Activated naive CD4-positive, alpha-beta T cell treated with anti-CD3 and anti-CD28 coated beads, Interleukin-2, amount 50 U/mL, for 24 hours (primary cell): ENCODE data around the gene TSHR.
"Not testable (repeated sequence)": the region's sequence is repeated elsewhere in the genome, so short reads cannot be mapped to it uniquely, and the experiment has no call there.

Source experiments
- H3K27ac Mint-ChIP-seq: one replicate; pipeline ENCODE4 v1.8.0; 2021; ENCODE audit warnings: mild to moderate bottlenecking, mixed read lengths
- H3K27me3 Mint-ChIP-seq: one replicate; pipeline ENCODE4 v1.8.0; 2021; ENCODE audit warnings: mixed read lengths
- H3K36me3 Mint-ChIP-seq: one replicate; pipeline ENCODE4 v1.8.0; 2021; ENCODE audit warnings: mixed read lengths
- H3K4me1 Mint-ChIP-seq: one replicate; pipeline ENCODE4 v1.8.0; 2021; ENCODE audit warnings: mixed read lengths
- H3K4me3 Mint-ChIP-seq: one replicate; pipeline ENCODE4 v1.8.0; 2021; ENCODE audit warnings: mild to moderate bottlenecking, mixed read lengths
- H3K9me3 Mint-ChIP-seq: one replicate; pipeline ENCODE4 v1.8.0; 2021; ENCODE audit warnings: mixed read lengths

TSHR gene

GRCh38 chr14:81113176-81113575 is 157.8 kb downstream of the TSHR start:
- no peaks in the 10 kb centered on the region for H3K27me3 Mint-ChIP-seq
- H3K4me3 Mint-ChIP-seq, result no peak overlapping the region
- no peaks in the 10 kb centered on the region for H3K9me3 Mint-ChIP-seq
- H3K4me1 Mint-ChIP-seq, result no peaks in the 10 kb centered on the region
- no peak overlapping the region for H3K27ac Mint-ChIP-seq
- H3K36me3 Mint-ChIP-seq, result no peaks in the 10 kb centered on the region

- not testable (repeated sequence) for H3K4me3 Mint-ChIP-seq, H3K4me1 Mint-ChIP-seq, H3K27ac Mint-ChIP-seq, H3K27me3 Mint-ChIP-seq, H3K36me3 Mint-ChIP-seq, H3K9me3 Mint-ChIP-seq
Observed at GRCh38 chr14:81113945-81114820, 158.8 kb downstream of the TSHR start.

GRCh38 chr14:81120501-81120900 is 165.1 kb downstream of the TSHR start:
- Mint-ChIP-seq H3K27me3 (no peaks in the 10 kb centered on the region), H3K9me3 (peaks cover 9% of the 10 kb centered on the region), H3K36me3 (peaks cover 2% of the 10 kb centered on the region), H3K27ac (peak overlapping the region; percentile 14), H3K4me1 (no peaks in the 10 kb centered on the region), H3K4me3 (no peak overlapping the region)

- Mint-ChIP-seq H3K4me3 (no peak overlapping the region), H3K9me3 (peaks cover 9% of the 10 kb centered on the region), H3K27ac (no peak overlapping the region), H3K36me3 (peaks cover 2% of the 10 kb centered on the region), H3K4me1 (no peaks in the 10 kb centered on the region), H3K27me3 (no peaks in the 10 kb centered on the region)
Observed at GRCh38 chr14:81122326-81122725, 166.9 kb downstream of the TSHR start.

- H3K27ac Mint-ChIP-seq, result no peak overlapping the region
- H3K4me3 Mint-ChIP-seq, result no peak overlapping the region
Observed at GRCh38 chr14:81123811-81124210, 168.4 kb downstream of the TSHR start.

GRCh38 chr14:81125536-81125935 is 170.1 kb downstream of the TSHR start:
- Mint-ChIP-seq H3K27ac (no peak overlapping the region), H3K4me3 (no peak overlapping the region), H3K9me3 (peaks cover 9% of the 10 kb centered on the region), H3K27me3 (no peaks in the 10 kb centered on the region), H3K36me3 (peaks cover 2% of the 10 kb centered on the region), H3K4me1 (no peaks in the 10 kb centered on the region)

More at GRCh38 chr14:81123811-81124210, 168.4 kb downstream of the TSHR start:
- Mint-ChIP-seq H3K36me3 (peaks cover 2% of the 10 kb centered on the region), H3K4me1 (no peaks in the 10 kb centered on the region), H3K27me3 (no peaks in the 10 kb centered on the region), H3K9me3 (peaks cover 9% of the 10 kb centered on the region)

GRCh38 chr14:81127785-81128184 is 172.4 kb downstream of the TSHR start:
- Mint-ChIP-seq H3K4me3 (no peak overlapping the region), H3K4me1 (no peaks in the 10 kb centered on the region), H3K27me3 (no peaks in the 10 kb centered on the region), H3K36me3 (no peaks in the 10 kb centered on the region), H3K9me3 (no peaks in the 10 kb centered on the region), H3K27ac (no peak overlapping the region)

- Mint-ChIP-seq H3K27me3 (no peaks in the 10 kb centered on the region), H3K36me3 (peaks cover 2% of the 10 kb centered on the region), H3K27ac (no peak overlapping the region), H3K9me3 (no peaks in the 10 kb centered on the region), H3K4me3 (no peak overlapping the region), H3K4me1 (no peaks in the 10 kb centered on the region)
Observed at GRCh38 chr14:81129242-81129641, 173.8 kb downstream of the TSHR start.

GRCh38 chr14:81132468-81132867 is 177.0 kb downstream of the TSHR start:
- no peaks in the 10 kb centered on the region for H3K4me1 Mint-ChIP-seq
- H3K9me3 Mint-ChIP-seq, result no peaks in the 10 kb centered on the region
- no peak overlapping the region for H3K4me3 Mint-ChIP-seq
- no peaks in the 10 kb centered on the region for H3K27me3 Mint-ChIP-seq
- H3K27ac Mint-ChIP-seq, result no peak overlapping the region
- peaks cover 2% of the 10 kb centered on the region for H3K36me3 Mint-ChIP-seq

- no peaks in the 10 kb centered on the region for H3K9me3 Mint-ChIP-seq
Observed at GRCh38 chr14:81133400-81133799, 178.0 kb downstream of the TSHR start.

GRCh38 chr14:81137316-81137715 is 181.9 kb downstream of the TSHR start:
- H3K4me1 Mint-ChIP-seq, result no peaks in the 10 kb centered on the region
- no peak overlapping the region for H3K4me3 Mint-ChIP-seq
- peaks cover 2% of the 10 kb centered on the region for H3K36me3 Mint-ChIP-seq
- no peak overlapping the region for H3K27ac Mint-ChIP-seq
- H3K9me3 Mint-ChIP-seq, result no peaks in the 10 kb centered on the region
- no peaks in the 10 kb centered on the region for H3K27me3 Mint-ChIP-seq

More at GRCh38 chr14:81133400-81133799, 178.0 kb downstream of the TSHR start:
- H3K4me1 Mint-ChIP-seq, result no peaks in the 10 kb centered on the region
- H3K4me3 Mint-ChIP-seq, result no peak overlapping the region
- no peaks in the 10 kb centered on the region for H3K27me3 Mint-ChIP-seq
- H3K27ac Mint-ChIP-seq, result no peak overlapping the region
- H3K36me3 Mint-ChIP-seq, result peaks cover 2% of the 10 kb centered on the region

- no peak overlapping the region for H3K27ac Mint-ChIP-seq
- H3K4me3 Mint-ChIP-seq, result no peak overlapping the region
- no peaks in the 10 kb centered on the region for H3K36me3 Mint-ChIP-seq
- H3K4me1 Mint-ChIP-seq, result no peaks in the 10 kb centered on the region
- H3K9me3 Mint-ChIP-seq, result no peaks in the 10 kb centered on the region
- H3K27me3 Mint-ChIP-seq, result no peaks in the 10 kb centered on the region
Observed at GRCh38 chr14:81138429-81138828, 183.0 kb downstream of the TSHR start.

GRCh38 chr14:81141426-81141825 is 186.0 kb downstream of the TSHR start:
- Mint-ChIP-seq H3K9me3 (no peaks in the 10 kb centered on the region), H3K4me1 (no peaks in the 10 kb centered on the region), H3K4me3 (no peak overlapping the region), H3K27ac (no peak overlapping the region), H3K27me3 (no peaks in the 10 kb centered on the region), H3K36me3 (no peaks in the 10 kb centered on the region)

- Mint-ChIP-seq H3K27ac (no peak overlapping the region), H3K27me3 (no peaks in the 10 kb centered on the region), H3K9me3 (no peaks in the 10 kb centered on the region), H3K4me3 (no peak overlapping the region), H3K36me3 (no peaks in the 10 kb centered on the region), H3K4me1 (peaks cover 13% of the 10 kb centered on the region)
Observed at GRCh38 chr14:81143793-81144192, 188.4 kb downstream of the TSHR start.

- Mint-ChIP-seq H3K36me3 (no peaks in the 10 kb centered on the region), H3K27ac (no peak overlapping the region), H3K4me3 (no peak overlapping the region), H3K4me1 (peaks cover 13% of the 10 kb centered on the region), H3K9me3 (no peaks in the 10 kb centered on the region), H3K27me3 (no peaks in the 10 kb centered on the region)
Observed at GRCh38 chr14:81144824-81145603, 189.6 kb downstream of the TSHR start.
